Fibroblast of mammary gland (primary cell): ENCODE data around the gene NUMB.
"Not testable (repeated sequence)": the region's sequence is repeated elsewhere in the genome, so short reads cannot be mapped to it uniquely, and the experiment has no call there.

Experiments used
- DNase-seq: peaks from one replicate; pipeline ENCODE4 v3.0.0-alpha.2; 2010; ENCODE audit warnings: low read depth
- H3K4me3 ChIP-seq: 2 replicates; pipeline ENCODE4 v1.5.1; 2011; ENCODE audit warnings: low read depth, mild to moderate bottlenecking, low read length, moderate library complexity; ENCODE audit not compliant: control insufficient read depth
- CTCF ChIP-seq: conservative IDR thresholded peaks from 2 replicates; pipeline ENCODE4 v1.5.1; 2011; ENCODE audit warnings: low read depth, low read length, inconsistent platforms; ENCODE audit not compliant: control insufficient read depth, insufficient read depth

NUMB gene

GRCh38 chr14:73402579-73402978, 55.8 kb downstream of the NUMB start:
- DNase-seq: no peak
- no peak overlapping the region for H3K4me3 ChIP-seq
- TF ChIP-seq CTCF: no peak

GRCh38 chr14:73397810-73398209, 60.5 kb downstream of the NUMB start:
- no peak for DNase-seq
- no peak for TF ChIP-seq CTCF
- no peak overlapping the region for H3K4me3 ChIP-seq

- H3K4me3 ChIP-seq: no peak overlapping the region
- no peak for DNase-seq
- TF ChIP-seq CTCF: no peak
Observed at GRCh38 chr14:73394317-73394716, 64.0 kb downstream of the NUMB start.

GRCh38 chr14:73393375-73393774, 65.0 kb downstream of the NUMB start:
- DNase-seq: no peak
- TF ChIP-seq CTCF: no peak
- no peak overlapping the region for H3K4me3 ChIP-seq

- TF ChIP-seq CTCF: no peak
- no peak for DNase-seq
- no peak overlapping the region for H3K4me3 ChIP-seq
Observed at GRCh38 chr14:73392329-73393257, 65.8 kb downstream of the NUMB start.

GRCh38 chr14:73387860-73388259, 70.5 kb downstream of the NUMB start:
- DNase-seq: not testable (repeated sequence)

GRCh38 chr14:73386342-73386741, 72.0 kb downstream of the NUMB start:
- no peak for TF ChIP-seq CTCF
- H3K4me3 ChIP-seq: no peak overlapping the region
- DNase-seq: peak; percentile 13

More at GRCh38 chr14:73387860-73388259, 70.5 kb downstream of the NUMB start:
- not testable (repeated sequence) for H3K4me3 ChIP-seq

GRCh38 chr14:73385021-73385420, 73.3 kb downstream of the NUMB start:
- DNase-seq: not testable (repeated sequence)

More at GRCh38 chr14:73385021-73385420, 73.3 kb downstream of the NUMB start:
- H3K4me3 ChIP-seq: not testable (repeated sequence)
